Keratinocyte (primary cell): ENCODE results near the gene WASHC4.

Experiments
- EZH2 ChIP-seq: IDR thresholded peaks from one replicate; pipeline ENCODE4 v1.6.1; 2012; ENCODE audit warnings: inconsistent platforms, mild to moderate bottlenecking, low read length, moderate library complexity
- TF ChIP-seq, protein P1 (sequence below), 3 experiments: IDR thresholded peaks in 1 of 3; conservative IDR thresholded peaks in 1 of 3; optimal IDR thresholded peaks in 1 of 3; 2 replicates in 2 of 3; 3 replicates in 1 of 3; pipeline versions ENCODE3 to v1.5.1; 2011; ENCODE audit warnings: low read length in 3 of 3, mild to moderate bottlenecking in 3 of 3, moderate library complexity in 2 of 3, control low read depth in 1 of 3, inconsistent platforms in 1 of 3; ENCODE audit not compliant: insufficient read depth in 2 of 3; ENCODE audit errors: extremely low read depth in 1 of 3

- TF ChIP-seq, protein P1, sequence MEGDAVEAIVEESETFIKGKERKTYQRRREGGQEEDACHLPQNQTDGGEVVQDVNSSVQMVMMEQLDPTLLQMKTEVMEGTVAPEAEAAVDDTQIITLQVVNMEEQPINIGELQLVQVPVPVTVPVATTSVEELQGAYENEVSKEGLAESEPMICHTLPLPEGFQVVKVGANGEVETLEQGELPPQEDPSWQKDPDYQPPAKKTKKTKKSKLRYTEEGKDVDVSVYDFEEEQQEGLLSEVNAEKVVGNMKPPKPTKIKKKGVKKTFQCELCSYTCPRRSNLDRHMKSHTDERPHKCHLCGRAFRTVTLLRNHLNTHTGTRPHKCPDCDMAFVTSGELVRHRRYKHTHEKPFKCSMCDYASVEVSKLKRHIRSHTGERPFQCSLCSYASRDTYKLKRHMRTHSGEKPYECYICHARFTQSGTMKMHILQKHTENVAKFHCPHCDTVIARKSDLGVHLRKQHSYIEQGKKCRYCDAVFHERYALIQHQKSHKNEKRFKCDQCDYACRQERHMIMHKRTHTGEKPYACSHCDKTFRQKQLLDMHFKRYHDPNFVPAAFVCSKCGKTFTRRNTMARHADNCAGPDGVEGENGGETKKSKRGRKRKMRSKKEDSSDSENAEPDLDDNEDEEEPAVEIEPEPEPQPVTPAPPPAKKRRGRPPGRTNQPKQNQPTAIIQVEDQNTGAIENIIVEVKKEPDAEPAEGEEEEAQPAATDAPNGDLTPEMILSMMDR (optimal IDR thresholded peaks at IDR 0.05 in 1 of 3, IDR thresholded peaks at IDR 0.05 in 1 of 3, conservative IDR thresholded peaks at IDR 0.05 in 1 of 3; ENCODE audit: extremely low read depth in 1 of 3, insufficient read depth in 2 of 3, low read length in 3 of 3) = no peak
- no peak for TF ChIP-seq EZH2
These were observed 87.4 kb downstream of the WASHC4 start for GRCh38 chr12:105194947-105195346.
